HG03064 (cell line): Measurements from ENCODE around the gene TAF12.
A peak's percentile ranks its signal among the peaks of the same experiment; 100 is the strongest.
"Not testable (repeated sequence)": the region's sequence is repeated elsewhere in the genome, so short reads cannot be mapped to it uniquely, and the experiment has no call there.

ENCODE experiments used
- ATAC-seq: cut with Tn5 transposase; IDR thresholded peaks from one replicate; pipeline ENCODE4 v1.9.1; 2021; ENCODE audit warnings: low read depth; ENCODE audit not compliant: unreplicated experiment

The TAF12 gene

DNA sequence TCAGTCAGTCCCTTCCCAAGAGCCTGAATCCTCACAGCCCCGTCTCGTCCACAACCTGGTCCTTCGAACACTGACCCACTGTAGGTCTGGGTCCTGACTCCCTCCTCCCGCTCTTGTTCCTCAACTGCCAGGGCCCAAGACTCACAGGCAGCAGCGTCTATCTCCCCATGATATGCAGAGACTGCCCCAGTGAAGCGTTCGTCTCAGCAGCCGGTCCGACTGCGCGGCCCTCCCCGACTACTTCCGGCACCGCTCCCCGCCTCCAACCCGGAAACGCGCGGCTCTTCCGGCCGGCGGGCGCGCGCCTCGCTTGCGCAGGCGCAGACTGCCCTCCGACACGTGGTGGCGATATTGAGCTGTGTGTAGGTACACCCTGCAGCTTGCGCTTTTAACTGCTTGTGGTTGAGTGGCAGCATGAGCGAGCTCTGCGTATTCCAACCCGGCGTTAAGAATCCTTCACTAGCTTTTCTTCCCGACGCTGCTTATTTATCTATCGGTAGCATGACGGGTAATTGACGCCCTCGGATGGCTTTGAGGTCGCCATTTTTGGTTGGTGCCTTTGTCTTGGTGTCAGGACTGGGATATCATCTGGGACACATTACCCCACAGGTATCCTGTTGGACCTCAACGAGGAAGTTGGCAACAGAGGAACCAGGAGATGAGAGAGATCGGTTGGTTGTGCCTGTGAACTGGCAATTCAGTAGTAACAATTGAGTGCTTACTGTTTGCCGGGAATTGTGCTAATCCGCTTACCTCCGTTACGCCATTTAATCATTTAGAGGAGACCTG lies at the start of gene TAF12:
Gene TAF12 (minus strand): TSS at position 221 of the 789 bp plus-strand sequence. CDS start 20,986 bp downstream, outside the sequence.
- peak; percentile 75 for ATAC-seq

GRCh38 chr1:28691627-28692026 lies 48.8 kb upstream of the TAF12 start:
- not testable (repeated sequence) for ATAC-seq

- ATAC-seq, result no peak
Observed at GRCh38 chr1:28684937-28685336, 42.1 kb upstream of the TAF12 start.

GRCh38 chr1:28682840-28683239 lies 40.0 kb upstream of the TAF12 start:
- ATAC-seq, result no peak

DNA sequence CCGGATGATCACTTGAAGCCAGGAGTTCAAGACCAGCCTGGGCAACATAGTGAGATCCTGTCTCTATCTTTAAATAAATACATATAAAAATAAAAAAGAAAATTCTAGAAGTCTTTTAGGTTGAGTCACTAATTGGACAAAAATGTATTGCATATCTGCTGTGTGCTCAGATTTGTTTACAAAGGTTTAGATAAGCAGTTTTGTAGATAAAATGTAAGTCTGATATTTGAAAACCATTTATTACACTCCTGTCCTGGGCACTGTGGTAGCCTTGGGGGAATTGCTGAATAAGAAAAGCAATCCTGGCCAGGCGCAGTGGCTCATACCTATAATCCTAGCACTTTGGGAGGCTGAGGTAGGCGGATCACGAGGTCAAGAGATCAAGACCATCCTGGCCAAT lies 37.3 kb upstream of the TAF12 start:
- no peak for ATAC-seq

DNA sequence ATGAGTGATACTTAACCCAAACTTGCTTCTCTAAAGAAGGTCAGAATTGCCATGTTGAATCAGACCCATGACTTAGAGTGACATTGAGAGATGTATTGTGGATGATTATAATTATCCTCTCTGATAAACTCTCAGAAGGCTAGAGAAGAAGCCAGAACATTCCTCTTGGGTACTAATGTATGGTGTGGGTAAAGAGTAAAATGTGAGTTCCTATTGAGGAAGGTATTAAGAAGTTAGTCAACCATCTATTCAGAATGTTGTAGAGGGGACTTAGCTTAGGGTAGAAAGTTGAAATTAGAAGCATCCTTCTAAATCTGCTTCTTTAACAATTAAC lies 33.0 kb upstream of the TAF12 start:
- ATAC-seq, result no peak

DNA sequence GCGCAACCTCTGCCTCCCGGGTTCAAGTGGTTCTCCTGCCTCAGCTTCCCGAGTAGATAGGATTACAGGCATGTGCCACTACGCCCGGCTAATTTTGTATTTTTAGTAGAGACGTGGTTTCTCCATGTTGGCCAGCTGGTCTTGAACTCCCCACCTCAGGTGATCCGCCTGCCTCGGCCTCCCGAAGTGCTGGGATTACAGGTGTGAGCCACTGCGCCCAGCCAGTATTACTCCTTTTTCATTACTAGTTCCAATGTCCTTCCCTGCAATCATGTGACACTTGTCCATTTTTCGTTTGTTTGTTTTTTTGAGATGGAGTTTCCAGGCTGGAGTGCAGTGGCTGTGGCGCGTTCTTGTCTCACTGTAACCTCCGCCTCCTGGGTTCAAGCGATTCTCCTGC lies 30.1 kb upstream of the TAF12 start:
- not testable (repeated sequence) for ATAC-seq

GRCh38 chr1:28671254-28671780 lies 28.4 kb upstream of the TAF12 start:
- no peak for ATAC-seq

DNA sequence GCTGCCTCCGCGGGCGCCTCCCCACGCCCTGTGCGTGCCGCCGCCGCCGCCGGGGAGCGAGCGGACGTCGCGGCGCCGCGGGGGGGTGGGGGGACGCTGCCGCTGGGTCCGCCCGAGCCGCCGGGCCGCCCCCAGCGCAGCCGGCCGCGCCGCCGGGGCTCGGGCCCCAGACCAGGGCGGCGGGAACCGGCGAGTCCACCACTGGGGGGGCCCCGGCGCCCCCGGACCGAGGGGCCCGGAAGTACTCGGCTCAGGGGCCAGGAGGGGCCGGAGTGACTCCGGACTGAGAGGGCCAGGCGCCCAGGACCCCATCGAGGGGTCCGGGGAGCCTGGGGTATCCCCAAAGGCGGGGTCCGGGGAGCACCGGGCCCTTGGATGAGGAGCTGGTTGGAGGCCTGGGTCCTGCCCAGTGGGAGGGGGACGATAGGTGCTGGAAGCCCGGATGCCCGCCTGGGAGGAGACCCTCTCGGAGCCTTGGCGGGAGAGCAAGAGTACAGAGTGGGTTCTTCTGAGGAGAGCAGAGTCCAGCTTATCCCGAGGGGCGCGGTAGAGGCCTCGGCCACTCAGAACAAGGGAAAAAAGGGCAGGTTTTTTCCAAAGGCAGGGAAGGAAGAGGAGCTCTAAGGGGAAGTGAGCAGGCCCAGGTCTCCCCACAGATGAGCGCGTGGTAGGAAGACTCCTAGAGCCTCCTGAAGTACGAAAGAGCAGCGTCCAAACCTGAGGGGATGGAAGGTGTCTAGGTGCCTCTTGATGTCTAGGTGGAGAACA lies 26.3 kb upstream of the TAF12 start:
- ATAC-seq, result peak; percentile 47

GRCh38 chr1:28668191-28668955 lies 25.5 kb upstream of the TAF12 start, which contains the start of gene GMEB1:
Gene GMEB1, plus strand, starts transcription at chr1:28668784. Its CDS starts 14,829 bp downstream, at chr1:28683613.
- ATAC-seq, result peak; percentile 65

DNA sequence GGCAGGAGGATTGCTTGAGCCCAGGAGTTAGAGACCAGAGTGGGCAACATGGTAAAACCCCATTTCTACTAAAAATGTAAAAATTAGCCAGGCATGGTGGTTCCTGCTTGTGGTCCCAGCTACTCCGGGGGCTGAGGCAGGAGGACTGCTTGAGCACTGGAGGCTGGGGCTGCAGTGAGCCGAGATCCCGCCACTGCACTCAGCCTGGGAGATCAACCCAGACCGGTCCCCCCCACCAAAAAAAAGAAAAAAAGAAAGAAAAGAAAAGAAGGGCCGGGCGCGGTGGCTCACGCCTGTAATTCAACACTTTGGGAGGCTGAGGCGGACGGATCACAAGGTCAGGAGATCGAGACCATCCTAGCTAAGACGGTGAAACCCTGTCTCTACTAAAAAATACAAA lies 23.9 kb upstream of the TAF12 start:
- no peak for ATAC-seq

DNA sequence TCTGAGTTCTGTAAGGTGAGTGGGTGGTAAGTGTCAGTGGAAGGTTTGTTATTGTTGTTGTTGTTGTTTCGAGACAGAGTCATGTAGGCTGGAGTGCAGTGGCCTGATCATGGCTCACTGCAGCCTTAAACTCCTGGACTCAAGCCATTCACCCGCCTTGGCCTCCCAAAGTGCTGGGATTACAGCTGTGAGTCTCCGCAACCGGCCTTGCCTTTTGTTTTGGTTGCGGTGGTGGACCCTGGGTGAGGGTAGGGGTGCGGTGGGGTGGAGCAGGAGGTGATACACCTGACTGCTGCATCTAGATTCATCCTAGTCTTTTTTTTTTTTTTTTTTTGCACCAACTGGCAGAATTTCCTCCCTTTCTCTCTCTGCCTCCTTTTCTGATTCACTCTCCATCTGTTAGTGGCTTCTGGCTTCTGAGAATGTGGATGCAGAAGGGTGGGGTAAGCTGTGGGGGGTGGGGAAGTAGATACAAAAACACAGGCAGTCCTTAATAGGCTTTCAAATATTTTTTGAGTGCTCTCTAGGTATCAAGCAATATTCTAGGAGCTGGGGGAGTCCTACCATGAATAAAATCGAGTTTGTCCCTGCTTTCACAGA lies 21.1 kb upstream of the TAF12 start:
- no peak for ATAC-seq

DNA sequence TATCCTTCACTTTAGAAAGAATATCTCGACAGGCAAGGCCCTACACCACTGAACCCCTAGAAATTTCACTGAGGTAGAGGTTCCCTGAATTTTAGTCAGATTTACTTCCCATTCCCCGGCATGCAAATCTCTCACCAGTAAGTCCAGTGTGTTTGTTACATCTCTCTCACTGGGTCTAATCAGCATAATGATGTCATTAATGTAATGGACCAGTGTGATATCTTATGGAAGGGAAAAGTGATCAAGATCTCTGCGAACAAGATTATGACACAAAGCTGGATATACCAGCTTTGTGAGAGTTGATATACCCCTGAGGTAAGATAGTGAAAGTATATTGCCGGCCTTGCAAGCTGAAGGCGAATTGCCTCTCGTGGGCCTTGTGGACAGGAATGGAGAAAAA lies 13.5 kb upstream of the TAF12 start:
- ATAC-seq, result no peak

GRCh38 chr1:28655448-28656311 lies 12.8 kb upstream of the TAF12 start:
- ATAC-seq, result not testable (repeated sequence)

DNA sequence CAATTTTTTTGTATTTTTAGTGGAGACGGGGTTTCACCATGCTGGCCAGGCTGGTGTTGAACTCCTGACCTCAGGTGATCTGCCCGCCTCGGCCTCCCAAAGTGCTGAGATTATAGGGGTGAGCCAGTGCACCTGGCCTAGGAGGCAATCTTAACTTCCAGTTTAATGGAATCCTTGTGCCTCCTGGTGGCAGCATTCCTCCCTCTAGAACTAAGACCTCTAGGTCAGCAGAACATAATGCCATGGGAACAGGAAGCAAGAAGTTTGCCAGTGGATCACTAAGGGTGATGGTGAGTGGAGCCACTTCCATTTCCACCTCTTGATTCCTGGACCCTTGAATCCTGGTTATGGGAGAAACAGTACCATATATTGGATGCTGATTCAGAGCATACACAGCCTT lies 11.0 kb upstream of the TAF12 start:
- not testable (repeated sequence) for ATAC-seq

DNA sequence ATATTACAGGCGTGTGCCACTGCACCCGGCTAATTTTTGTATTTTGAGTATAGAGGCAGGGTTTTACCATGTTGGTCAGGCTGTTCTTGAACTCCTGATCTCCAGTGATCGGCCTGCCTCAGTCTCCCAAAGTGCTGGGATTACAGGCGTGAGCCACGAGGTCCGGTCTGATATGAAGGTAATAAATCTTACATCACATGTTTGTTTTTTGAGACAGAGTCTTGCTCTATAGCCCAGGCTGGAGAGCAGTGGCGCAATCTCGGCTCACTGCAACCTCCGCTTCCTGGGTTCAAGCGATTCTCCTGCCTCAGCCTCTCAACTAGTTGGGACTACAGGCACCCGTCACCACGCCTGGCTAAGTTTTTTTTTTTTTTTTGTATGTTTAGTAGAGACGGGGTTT lies 10.2 kb upstream of the TAF12 start:
- not testable (repeated sequence) for ATAC-seq

DNA sequence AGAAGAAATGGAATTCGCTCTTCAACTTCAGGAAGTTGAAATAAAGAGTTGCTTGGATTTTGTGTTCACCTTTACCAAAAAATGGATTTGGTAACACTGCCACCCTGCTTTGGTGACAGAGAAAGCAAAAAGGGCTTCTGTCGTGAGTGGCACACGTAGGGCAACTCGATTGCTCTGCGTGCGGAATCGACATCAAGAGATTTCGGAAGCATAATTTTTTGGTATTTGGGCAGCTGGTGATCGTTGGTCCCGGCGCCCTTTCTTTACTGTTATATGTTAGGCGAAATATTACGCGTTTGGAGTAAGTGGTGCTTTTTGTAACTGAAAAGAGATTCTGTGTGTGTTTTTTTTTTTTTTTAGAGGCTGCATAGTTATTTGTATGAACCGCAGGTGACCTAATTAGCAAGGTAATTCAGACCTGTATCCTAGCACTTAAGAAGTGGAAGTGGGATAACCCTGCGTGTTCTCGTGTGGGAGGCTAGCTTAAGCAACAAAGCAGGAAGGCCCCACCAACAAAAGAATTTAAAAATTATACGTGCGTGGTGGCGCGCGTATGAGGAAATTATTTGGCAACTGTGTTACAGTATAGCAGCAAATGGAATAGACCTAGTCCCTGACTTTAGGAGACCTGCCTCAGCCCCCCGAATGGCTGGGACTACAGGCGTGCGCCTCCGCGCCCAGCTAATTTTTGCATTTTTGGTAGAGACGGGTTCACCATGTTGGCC lies 5.8 kb upstream of the TAF12 start, which contains the start of gene RNU11:
Gene RNU11 (plus strand): TSS at position 127 of the 725 bp plus-strand sequence.
- ATAC-seq, result peak; percentile 60

- peak; percentile 55 for ATAC-seq
Observed at GRCh38 chr1:28648008-28648473, 5.2 kb upstream of the TAF12 start.

GRCh38 chr1:28646040-28646439 lies 3.2 kb upstream of the TAF12 start:
- ATAC-seq, result no peak
